ENCODE results near the gene CST7.
A peak's percentile ranks its signal among the peaks of the same experiment; 100 is the strongest.

The CST7 gene, protein sequence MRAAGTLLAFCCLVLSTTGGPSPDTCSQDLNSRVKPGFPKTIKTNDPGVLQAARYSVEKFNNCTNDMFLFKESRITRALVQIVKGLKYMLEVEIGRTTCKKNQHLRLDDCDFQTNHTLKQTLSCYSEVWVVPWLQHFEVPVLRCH

DNA sequence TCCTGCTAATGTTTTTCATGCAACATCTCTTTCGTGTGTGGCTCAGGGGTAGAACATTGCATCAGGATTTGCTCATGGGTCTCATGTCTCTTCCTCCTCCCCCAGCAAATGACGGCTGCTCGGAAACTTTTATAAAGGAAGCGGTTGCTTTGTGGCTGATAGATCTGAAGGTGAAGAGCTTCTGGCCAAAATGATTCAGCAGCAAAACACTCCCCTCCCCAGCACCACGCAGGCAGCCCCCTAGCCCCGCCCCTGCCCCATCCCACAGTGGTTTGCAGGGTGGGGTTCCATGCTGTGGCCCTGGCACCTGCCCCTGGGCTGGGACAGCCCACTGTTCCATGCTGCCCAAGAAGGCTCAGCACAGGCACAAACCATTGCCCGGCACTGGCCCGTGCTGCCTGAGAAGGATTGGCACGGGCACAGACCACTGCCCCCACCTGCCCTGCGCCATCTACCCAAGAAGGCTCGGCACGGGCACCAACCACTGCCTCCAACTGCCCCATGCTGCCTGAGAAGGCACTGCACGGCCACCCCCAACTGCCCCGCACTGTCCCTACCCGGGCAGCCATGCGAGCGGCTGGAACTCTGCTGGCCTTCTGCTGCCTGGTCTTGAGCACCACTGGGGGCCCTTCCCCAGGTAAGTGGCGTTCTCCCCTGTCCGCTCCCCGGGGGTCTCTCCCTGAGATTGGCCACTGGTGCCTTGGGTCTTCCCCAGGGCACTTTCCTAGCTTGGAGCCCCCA is at the start of gene CST7:
Gene CST7, plus strand, starts transcription at position 331 of the 741 bp plus-strand sequence. Its CDS starts 237 bp downstream, at position 568.
- H3K4me3 ChIP-seq (ENCODE audit: low read depth, low read length): peak within 1 kb of the TSS; percentile 74
- DNase-seq (ENCODE audit: low read depth): peak; percentile 97
- TF ChIP-seq, protein P1, sequence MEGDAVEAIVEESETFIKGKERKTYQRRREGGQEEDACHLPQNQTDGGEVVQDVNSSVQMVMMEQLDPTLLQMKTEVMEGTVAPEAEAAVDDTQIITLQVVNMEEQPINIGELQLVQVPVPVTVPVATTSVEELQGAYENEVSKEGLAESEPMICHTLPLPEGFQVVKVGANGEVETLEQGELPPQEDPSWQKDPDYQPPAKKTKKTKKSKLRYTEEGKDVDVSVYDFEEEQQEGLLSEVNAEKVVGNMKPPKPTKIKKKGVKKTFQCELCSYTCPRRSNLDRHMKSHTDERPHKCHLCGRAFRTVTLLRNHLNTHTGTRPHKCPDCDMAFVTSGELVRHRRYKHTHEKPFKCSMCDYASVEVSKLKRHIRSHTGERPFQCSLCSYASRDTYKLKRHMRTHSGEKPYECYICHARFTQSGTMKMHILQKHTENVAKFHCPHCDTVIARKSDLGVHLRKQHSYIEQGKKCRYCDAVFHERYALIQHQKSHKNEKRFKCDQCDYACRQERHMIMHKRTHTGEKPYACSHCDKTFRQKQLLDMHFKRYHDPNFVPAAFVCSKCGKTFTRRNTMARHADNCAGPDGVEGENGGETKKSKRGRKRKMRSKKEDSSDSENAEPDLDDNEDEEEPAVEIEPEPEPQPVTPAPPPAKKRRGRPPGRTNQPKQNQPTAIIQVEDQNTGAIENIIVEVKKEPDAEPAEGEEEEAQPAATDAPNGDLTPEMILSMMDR (IDR thresholded peaks at IDR 0.05; ENCODE audit: low read depth, low read length): no peak
- 0 out of 2 replicates have a peak, but pooled peaks have one; percentile 15 for TF ChIP-seq MYC (IDR thresholded peaks at IDR 0.05; ENCODE audit: low read depth, low read length)
- TF ChIP-seq POLR2A (IDR thresholded peaks at IDR 0.05; ENCODE audit: extremely low read depth, insufficient read length): peak; percentile 70
- TF ChIP-seq, protein P2, sequence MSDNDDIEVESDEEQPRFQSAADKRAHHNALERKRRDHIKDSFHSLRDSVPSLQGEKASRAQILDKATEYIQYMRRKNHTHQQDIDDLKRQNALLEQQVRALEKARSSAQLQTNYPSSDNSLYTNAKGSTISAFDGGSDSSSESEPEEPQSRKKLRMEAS (IDR thresholded peaks at IDR 0.05; ENCODE audit: low read depth, low read length): peak; percentile 7; the same call in 1 of the 2 replicates

DNA sequence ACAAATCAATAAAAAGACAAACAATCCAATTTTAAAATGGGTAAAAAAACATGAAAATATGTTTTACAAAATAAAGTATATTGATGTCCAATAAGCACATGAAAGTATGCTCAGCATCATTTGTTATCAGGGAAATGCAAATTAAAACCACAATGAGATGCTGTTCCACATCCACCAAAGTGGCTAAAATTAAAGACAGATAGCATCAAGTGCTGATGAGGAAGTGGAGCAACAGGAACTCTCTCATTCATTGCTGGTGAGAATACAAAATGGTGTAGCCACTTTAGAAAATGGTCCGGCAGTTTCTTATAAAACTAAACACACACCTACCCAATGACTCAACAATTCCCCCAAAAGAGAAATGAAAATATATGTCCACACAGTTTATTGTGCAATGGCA is 42.3 kb upstream of the CST7 start:
- no peak overlapping the region for H3K4me3 ChIP-seq (ENCODE audit: low read depth, low read length)
- no peak for DNase-seq (ENCODE audit: low read depth)
- TF ChIP-seq MYC (IDR thresholded peaks at IDR 0.05; ENCODE audit: low read depth, low read length) (no peak), POLR2A (IDR thresholded peaks at IDR 0.05; ENCODE audit: extremely low read depth, insufficient read length) (no peak)
- TF ChIP-seq, protein P2 (IDR thresholded peaks at IDR 0.05; ENCODE audit: low read depth, low read length): no peak
- TF ChIP-seq, protein P1 (IDR thresholded peaks at IDR 0.05; ENCODE audit: low read depth, low read length): no peak

DNA sequence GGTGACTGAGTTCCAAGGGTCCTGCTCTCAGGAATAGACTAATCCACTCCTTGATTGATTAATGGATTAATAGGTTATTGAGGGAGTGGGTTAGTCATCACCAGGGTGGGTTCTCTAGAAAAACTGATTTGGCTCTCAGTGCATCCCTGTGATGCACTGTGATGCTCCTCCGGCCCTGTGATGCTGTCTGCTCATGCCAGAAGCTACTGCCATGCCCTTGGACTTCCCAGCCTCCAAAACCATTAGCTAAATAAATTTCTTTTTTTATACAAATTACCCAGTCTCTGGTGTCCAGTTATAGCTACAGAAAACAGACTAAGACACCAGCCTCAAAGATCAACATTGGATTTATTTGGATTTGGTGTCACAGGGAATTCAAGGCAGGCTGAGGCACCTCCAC is 40.4 kb upstream of the CST7 start:
- H3K4me3 ChIP-seq (ENCODE audit: low read depth, low read length): no peak overlapping the region
- TF ChIP-seq, protein P1 (IDR thresholded peaks at IDR 0.05; ENCODE audit: low read depth, low read length): no peak
- TF ChIP-seq POLR2A (IDR thresholded peaks at IDR 0.05; ENCODE audit: extremely low read depth, insufficient read length): no peak
- no peak for TF ChIP-seq MYC (IDR thresholded peaks at IDR 0.05; ENCODE audit: low read depth, low read length)
- TF ChIP-seq, protein P2 (IDR thresholded peaks at IDR 0.05; ENCODE audit: low read depth, low read length): no peak
- no peak for DNase-seq (ENCODE audit: low read depth)

DNA sequence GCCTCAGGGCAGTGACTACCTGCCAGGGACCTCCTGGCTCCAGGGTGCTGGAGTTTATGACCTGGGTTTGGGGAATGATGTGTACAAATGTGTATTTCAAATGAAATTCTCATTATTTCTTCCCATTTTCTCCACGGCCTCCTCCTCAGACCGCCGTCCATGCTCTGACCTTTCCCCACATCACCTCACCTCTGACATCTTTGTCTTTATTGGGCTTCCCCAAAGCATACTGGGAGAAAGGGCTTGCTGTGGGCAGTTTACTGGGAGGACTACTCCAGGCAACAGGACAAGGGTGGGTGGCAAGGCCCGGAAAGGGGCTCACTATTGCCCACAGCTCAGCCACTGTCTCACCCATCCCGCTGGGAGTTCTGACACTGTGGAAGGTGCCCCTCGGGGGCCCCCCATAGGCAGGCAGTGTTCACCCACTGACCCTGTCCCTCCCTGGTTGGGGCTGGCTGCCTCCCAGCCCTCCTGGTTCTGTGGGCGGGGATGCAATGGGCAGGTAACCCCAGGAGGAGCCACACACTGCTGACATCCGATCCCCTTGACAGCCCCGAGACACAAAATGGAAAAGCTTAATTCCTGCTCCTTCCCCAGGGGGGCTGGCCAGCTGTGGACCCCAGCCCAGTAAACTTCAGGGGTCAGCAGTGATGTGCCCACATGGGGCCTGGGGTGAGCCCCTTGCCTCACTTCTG is 39.8 kb upstream of the CST7 start:
- no peak for DNase-seq (ENCODE audit: low read depth)
- TF ChIP-seq POLR2A (IDR thresholded peaks at IDR 0.05; ENCODE audit: extremely low read depth, insufficient read length) (no peak), MYC (IDR thresholded peaks at IDR 0.05; ENCODE audit: low read depth, low read length) (no peak)
- TF ChIP-seq, protein P2 (IDR thresholded peaks at IDR 0.05; ENCODE audit: low read depth, low read length): no peak
- TF ChIP-seq, protein P1 (IDR thresholded peaks at IDR 0.05; ENCODE audit: low read depth, low read length): no peak
- no peak overlapping the region for H3K4me3 ChIP-seq (ENCODE audit: low read depth, low read length)

DNA sequence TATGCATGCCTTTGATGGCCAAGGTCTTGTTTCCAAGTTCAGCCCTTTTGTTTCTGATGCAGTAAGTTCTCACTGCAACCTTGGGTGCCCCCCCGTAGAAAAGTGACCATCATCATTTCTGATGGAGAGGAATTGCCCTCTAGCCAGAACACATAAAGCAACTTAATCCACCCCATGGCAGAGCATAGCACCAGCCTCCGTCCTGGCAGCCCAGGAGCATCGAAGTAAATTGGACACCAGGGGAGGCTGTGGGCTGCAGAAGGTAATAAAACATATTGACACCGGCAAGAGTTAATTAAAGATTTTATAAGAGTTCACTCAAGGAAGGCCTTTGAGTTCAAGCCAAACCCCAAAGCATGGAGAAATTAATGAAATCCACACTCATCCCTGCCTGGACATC is 39.2 kb upstream of the CST7 start:
- H3K4me3 ChIP-seq (ENCODE audit: low read depth, low read length): no peak overlapping the region
- DNase-seq (ENCODE audit: low read depth): no peak
- TF ChIP-seq MYC (IDR thresholded peaks at IDR 0.05; ENCODE audit: low read depth, low read length) (no peak), POLR2A (IDR thresholded peaks at IDR 0.05; ENCODE audit: extremely low read depth, insufficient read length) (no peak)
- TF ChIP-seq, protein P1 (IDR thresholded peaks at IDR 0.05; ENCODE audit: low read depth, low read length): no peak
- TF ChIP-seq, protein P2 (IDR thresholded peaks at IDR 0.05; ENCODE audit: low read depth, low read length): no peak

Measured in NB4 (cell line).